D721Med (cell line): ENCODE data around the gene CDC42SE2.

Experiments used
- DNase-seq: peaks from one replicate; pipeline ENCODE4 v3.0.0; 2011; ENCODE audit warnings: low spot score; ENCODE audit not compliant: insufficient read length
- FAIRE-seq: peaks from 2 replicates; lab custom pipeline; 2011; peaks lifted over from hg19 to GRCh38; lab: Jason Lieb, UNC
- TF ChIP-seq, protein P1 (sequence below): IDR thresholded peaks from 2 replicates; pipeline ENCODE4 v1.5.1; 2012; ENCODE audit warnings: mild to moderate bottlenecking, control low read depth; ENCODE audit not compliant: insufficient read depth; ENCODE audit errors: missing control alignments

The CDC42SE2 gene

DNA sequence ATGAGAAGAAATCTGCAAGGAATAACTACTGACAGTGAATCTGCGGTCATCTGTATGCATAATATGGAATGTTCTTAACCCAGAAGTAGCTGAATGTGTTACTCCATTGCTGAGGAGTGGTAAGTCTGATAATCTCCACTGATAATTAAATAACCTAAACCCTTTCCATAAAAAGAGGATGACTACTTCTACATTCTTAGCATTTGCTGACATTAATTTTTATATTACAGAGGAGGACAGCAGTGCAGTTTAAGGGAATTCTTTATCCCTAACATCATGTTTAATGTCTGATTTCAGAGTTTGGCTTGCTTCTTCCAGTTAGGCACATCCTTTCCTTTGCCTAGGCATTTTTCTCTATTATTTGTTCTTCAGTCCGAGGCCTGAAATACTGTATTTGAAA is 52.2 kb downstream of the CDC42SE2 start:
- DNase-seq, result no peak
- FAIRE-seq, result no peak
- TF ChIP-seq, protein P1, sequence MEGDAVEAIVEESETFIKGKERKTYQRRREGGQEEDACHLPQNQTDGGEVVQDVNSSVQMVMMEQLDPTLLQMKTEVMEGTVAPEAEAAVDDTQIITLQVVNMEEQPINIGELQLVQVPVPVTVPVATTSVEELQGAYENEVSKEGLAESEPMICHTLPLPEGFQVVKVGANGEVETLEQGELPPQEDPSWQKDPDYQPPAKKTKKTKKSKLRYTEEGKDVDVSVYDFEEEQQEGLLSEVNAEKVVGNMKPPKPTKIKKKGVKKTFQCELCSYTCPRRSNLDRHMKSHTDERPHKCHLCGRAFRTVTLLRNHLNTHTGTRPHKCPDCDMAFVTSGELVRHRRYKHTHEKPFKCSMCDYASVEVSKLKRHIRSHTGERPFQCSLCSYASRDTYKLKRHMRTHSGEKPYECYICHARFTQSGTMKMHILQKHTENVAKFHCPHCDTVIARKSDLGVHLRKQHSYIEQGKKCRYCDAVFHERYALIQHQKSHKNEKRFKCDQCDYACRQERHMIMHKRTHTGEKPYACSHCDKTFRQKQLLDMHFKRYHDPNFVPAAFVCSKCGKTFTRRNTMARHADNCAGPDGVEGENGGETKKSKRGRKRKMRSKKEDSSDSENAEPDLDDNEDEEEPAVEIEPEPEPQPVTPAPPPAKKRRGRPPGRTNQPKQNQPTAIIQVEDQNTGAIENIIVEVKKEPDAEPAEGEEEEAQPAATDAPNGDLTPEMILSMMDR, result no peak

- TF ChIP-seq, protein P1, result no peak
- no peak for DNase-seq
- FAIRE-seq, result no peak
Measured at GRCh38 chr5:131316822-131317221, 53.0 kb downstream of the CDC42SE2 start.

- TF ChIP-seq, protein P1, result no peak
- FAIRE-seq (no peak), DNase-seq (no peak)
Measured at GRCh38 chr5:131318455-131318854, 54.6 kb downstream of the CDC42SE2 start.

GRCh38 chr5:131321066-131321465 is 57.2 kb downstream of the CDC42SE2 start:
- FAIRE-seq (no peak), DNase-seq (no peak)
- TF ChIP-seq, protein P1, result no peak

GRCh38 chr5:131322926-131323325 is 59.1 kb downstream of the CDC42SE2 start:
- FAIRE-seq (no peak), DNase-seq (no peak)
- TF ChIP-seq, protein P1, result no peak

DNA sequence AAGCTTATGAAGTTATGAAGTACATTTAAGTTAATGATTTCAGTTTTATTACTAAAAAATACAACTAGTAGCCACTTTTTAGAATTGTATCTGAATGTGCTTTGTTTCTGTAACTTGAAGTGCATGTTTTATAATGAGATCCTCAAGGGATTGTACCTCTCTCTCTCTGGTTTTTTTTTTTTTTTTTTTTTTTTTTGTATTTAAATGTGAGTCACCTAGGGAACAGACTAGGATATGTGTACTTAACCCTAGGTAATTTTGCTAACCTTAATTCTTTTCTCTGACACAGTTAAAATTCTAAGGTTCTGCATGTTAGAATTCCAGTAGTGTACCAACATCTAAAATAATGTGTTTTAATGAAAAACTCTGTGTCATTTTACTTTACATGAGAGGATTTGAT is 59.5 kb downstream of the CDC42SE2 start:
- TF ChIP-seq, protein P1, result no peak
- no peak for DNase-seq
- no peak for FAIRE-seq

DNA sequence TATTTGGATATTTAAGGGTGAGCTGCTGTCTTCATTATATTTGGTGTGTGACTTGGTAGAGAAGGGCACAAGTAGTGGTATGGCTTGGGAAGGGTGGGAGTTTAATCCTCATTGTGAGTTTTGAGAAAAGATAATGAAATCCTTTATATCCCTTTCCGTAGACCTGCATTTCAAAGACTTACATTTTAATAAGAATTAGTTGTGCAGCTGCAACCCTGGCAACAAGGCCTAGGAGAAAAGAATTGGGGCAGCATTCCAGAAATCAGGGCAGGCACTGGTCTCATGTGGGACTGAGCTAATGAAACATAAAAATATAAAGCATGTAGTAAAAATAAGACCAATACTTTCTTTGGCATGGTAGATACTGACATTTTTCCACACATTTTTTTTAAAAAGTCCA is 60.5 kb downstream of the CDC42SE2 start:
- FAIRE-seq (no peak), DNase-seq (no peak)
- TF ChIP-seq, protein P1, result no peak
